Esophagus squamous epithelium (tissue), 5 donors: Measurements from ENCODE around the gene C2orf92. TPM values are rescaled to one million over a fixed set of nuclear protein-coding genes. Genes with fewer than 3 reads are reported as not detected.

Source experiments
- DNase-seq: peaks from one replicate; lab custom pipeline; 2025; lab: John Stamatoyannopoulos, UW
- H3K27ac ChIP-seq, 4 donors: fragments of 200-600 bp; sonication (generic); one replicate each; pipeline ENCODE4 v1.5.1; 2016 to 2019; ENCODE audit warnings: mild to moderate bottlenecking in 1 of 4
- H3K27me3 ChIP-seq, 4 donors: fragments of 200-600 bp; sonication (generic); 1 replicate in 3 of 4; 2 replicates in 1 of 4; pipeline versions ENCODE4 v1.5.1 to v1.6.0; 2017 to 2021; ENCODE audit warnings: antibody characterized with exemption in 1 of 4
- H3K36me3 ChIP-seq, 3 donors: fragments of 200-600 bp; sonication (generic); one replicate each; pipeline ENCODE4 v1.5.1; 2016 to 2019
- H3K4me1 ChIP-seq, 3 donors: fragments of 200-600 bp; sonication (generic); one replicate each; pipeline ENCODE4 v1.5.1; 2017 to 2019
- H3K4me3 ChIP-seq, 4 donors: fragments of 200-600 bp; sonication (generic); 1 replicate in 3 of 4; 2 replicates in 1 of 4; pipeline ENCODE4 v1.5.1; 2016 to 2019; ENCODE audit warnings: mild to moderate bottlenecking in 2 of 4, moderate library complexity in 1 of 4
- H3K9me3 ChIP-seq, 3 donors: fragments of 200-600 bp; sonication (generic); one replicate each; pipeline ENCODE4 v1.5.1; 2016 to 2019
- POLR2A ChIP-seq, 4 donors: fragments of 450-650 bp; IDR thresholded peaks; one replicate each; pipeline ENCODE4 v1.6.1; 2017; ENCODE audit warnings: antibody characterized with exemption in 4 of 4, mild to moderate bottlenecking in 4 of 4, moderate library complexity in 3 of 4
- WGBS, 2 donors: methylation state at CpG; one replicate each; pipeline ENCODE4 v1.1.5; 2018; 5-methylcytosine and 5-hydroxymethylcytosine counted together
- intact Hi-C: fragments of 100-400 bp; cut with DNase I; formaldehyde crosslinking; loops from one replicate; pipeline ENCODE4 v1.15.0; 2022
- total RNA-seq, 4 donors: library from RNA; depleted of rRNA; stranded (reverse); fragments of >200 nt; gene quantifications; one replicate each; pipeline ENCODE4 v1.1.0, GENCODE V29; 2016
- TF ChIP-seq, protein P1 (sequence below), 6 experiments: fragments of 450-650 bp in 4 of 6; fragments of 200-600 bp in 2 of 6; sonication (generic) in 2 of 6; IDR thresholded peaks; one replicate each; pipeline ENCODE4 v1.5.1; 2016 to 2019; ENCODE audit warnings: antibody characterized with exemption in 6 of 6, mild to moderate bottlenecking in 4 of 6, moderate library complexity in 4 of 6
- donor health status: DM: yes; HTN: yes; CAD: no.

Gene C2orf92
- total RNA-seq, 4 donors from 2014 or later = 2.5 to 12.8 (median 2.5) TPM; not detected in 1

DNA sequence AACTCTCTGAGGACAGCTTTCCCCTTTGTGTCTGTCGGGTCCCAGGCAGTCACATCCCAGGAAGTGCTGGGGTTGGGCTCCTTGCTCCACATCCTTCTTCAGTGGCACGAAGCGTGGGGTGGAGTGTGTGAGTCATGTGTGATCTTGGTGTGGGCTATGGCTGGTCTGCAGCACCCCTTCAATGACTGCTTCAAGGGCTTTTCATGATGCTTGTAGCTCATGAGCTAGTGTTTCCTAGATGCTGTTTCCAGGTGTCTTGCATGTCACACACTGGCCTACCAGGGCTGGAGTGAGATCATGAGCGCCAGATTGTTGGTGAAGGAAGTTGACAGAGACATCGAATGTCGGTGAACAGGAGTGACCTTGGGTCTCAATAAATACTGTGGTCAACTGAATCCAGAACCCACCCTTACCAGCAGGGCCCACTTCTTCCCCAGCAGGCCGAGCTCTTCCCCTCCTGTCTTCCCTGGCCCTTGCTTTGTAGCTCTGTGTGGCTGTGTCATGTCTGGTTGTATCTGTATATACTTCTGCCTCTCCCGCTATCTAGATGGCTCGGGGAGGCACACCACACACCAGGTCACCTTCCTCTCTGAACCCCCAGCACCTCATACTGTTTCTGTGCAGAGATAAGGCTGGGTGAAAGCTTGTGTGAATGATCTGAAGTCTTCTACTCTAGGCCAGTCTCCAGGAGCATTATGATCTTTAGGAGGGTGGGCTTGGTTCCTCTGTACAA, 3.8 kb downstream of the C2orf92 start:
- H3K36me3 ChIP-seq = no peaks in the 10 kb centered on the region
- H3K27ac ChIP-seq = no peak overlapping the region
- H3K27me3 ChIP-seq = no peaks in the 10 kb centered on the region
- H3K4me3 ChIP-seq = no peak overlapping the region
- no peaks in the 10 kb centered on the region for H3K4me1 ChIP-seq
- no peak for DNase-seq
- 77 to 82% methylated on average over 7 of the region's 9 CpGs for WGBS, 2 donors
- TF ChIP-seq, protein P1, sequence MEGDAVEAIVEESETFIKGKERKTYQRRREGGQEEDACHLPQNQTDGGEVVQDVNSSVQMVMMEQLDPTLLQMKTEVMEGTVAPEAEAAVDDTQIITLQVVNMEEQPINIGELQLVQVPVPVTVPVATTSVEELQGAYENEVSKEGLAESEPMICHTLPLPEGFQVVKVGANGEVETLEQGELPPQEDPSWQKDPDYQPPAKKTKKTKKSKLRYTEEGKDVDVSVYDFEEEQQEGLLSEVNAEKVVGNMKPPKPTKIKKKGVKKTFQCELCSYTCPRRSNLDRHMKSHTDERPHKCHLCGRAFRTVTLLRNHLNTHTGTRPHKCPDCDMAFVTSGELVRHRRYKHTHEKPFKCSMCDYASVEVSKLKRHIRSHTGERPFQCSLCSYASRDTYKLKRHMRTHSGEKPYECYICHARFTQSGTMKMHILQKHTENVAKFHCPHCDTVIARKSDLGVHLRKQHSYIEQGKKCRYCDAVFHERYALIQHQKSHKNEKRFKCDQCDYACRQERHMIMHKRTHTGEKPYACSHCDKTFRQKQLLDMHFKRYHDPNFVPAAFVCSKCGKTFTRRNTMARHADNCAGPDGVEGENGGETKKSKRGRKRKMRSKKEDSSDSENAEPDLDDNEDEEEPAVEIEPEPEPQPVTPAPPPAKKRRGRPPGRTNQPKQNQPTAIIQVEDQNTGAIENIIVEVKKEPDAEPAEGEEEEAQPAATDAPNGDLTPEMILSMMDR (IDR thresholded peaks at IDR 0.05) = no peak
- TF ChIP-seq POLR2A (IDR thresholded peaks at IDR 0.05) = no peak
- intact Hi-C loops = no loop called here
- H3K9me3 ChIP-seq = no peaks in the 10 kb centered on the region

DNA sequence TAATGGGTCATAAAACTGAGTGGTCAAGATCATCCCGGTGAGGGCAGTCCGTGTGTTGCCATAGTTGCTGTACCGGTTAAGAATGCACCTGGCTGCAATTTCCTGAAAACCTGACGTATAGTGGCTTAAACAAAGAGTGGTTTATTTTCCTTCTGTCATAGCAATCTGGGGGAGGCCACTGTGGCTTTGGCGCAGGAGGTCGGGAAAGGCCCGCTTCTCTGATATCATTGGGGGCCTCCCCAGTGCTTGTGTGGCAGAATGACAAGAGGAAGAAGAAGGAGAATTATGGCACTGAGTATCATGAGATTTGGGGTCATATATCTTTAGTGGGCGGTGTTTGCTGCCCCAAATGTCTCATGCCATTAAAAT, 4.4 kb downstream of the C2orf92 start:
- Histone ChIP-seq H3K27ac (no peak overlapping the region), H3K4me1 (no peaks in the 10 kb centered on the region), H3K27me3 (no peaks in the 10 kb centered on the region), H3K9me3 (no peaks in the 10 kb centered on the region), H3K4me3 (no peak overlapping the region), H3K36me3 (no peaks in the 10 kb centered on the region)
- TF ChIP-seq POLR2A (IDR thresholded peaks at IDR 0.05) = no peak
- TF ChIP-seq, protein P1 (IDR thresholded peaks at IDR 0.05) = no peak
- 61 to 68% methylated on average over 6 to 8 of the region's 8 CpGs for WGBS, 2 donors
- intact Hi-C loops = no loop called here
- no peak for DNase-seq

DNA sequence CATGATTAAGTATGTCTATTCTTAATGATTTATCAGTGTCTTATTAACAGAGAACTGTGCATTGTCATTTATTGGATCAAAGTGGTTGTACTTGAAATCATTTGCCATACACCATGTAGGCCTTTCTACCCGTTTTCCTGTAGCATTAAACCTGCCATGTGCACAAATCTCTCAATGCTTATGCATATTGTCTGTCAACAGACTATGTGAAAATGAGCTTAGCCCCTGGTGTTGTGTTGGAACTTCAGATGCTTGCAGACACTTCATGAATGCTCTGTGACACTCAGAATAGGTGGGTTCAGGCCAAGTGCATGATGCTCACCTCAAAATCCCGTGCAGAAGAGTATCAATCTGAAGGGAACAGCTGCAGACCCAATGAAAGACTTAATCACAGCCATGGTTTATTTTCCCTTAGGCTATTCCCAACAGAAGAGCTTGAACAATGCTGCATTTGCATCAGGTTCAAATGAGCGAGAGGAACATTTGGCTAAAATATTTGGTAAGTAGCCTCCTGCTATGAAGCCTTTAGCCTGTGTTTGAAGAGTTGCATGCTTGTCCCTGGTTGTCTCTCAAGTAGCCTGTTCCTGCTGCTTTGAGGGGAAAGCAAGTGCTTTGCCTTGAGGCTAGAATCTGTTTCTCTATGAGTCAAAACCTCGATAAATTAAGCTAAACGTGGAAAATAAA, 6.1 kb downstream of the C2orf92 start:
- Histone ChIP-seq H3K4me3 (no peak overlapping the region), H3K27me3 (no peaks in the 10 kb centered on the region), H3K4me1 (no peaks in the 10 kb centered on the region), H3K27ac (no peak overlapping the region), H3K36me3 (no peaks in the 10 kb centered on the region), H3K9me3 (no peaks in the 10 kb centered on the region)
- no peak for DNase-seq
- TF ChIP-seq POLR2A (IDR thresholded peaks at IDR 0.05) = no peak
- TF ChIP-seq, protein P1 (IDR thresholded peaks at IDR 0.05) = no peak
- 53 to 55% methylated on average over 4 to 5 of the region's 5 CpGs for WGBS, 2 donors
- intact Hi-C loops = no loop called here

DNA sequence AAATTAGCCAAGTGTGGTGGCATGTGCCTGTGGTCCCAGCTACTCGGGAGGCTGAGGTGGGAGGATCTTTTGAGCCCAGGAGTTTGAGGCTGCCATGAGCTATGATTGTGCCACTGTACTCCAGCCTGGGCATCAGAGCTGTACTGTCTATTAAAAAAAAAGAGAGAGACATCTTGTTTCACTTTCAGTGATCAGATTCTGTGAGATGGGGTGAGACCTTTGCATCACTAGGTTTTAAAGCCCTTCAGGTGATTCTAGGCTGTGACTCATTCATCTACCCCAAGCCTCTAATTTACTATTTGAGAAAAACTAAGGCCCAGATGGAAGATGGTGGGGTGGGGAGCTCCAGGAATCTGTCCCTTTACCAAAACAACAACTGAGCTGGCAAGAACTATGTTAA, 7.1 kb downstream of the C2orf92 start:
- 88 to 100% methylated on average over 1 of the region's 1 CpG for WGBS, 2 donors
- Histone ChIP-seq H3K4me3 (no peak overlapping the region), H3K27me3 (no peaks in the 10 kb centered on the region), H3K9me3 (no peaks in the 10 kb centered on the region), H3K27ac (no peak overlapping the region), H3K4me1 (no peaks in the 10 kb centered on the region), H3K36me3 (no peaks in the 10 kb centered on the region)
- TF ChIP-seq POLR2A (IDR thresholded peaks at IDR 0.05) = no peak
- TF ChIP-seq, protein P1 (IDR thresholded peaks at IDR 0.05) = no peak
- DNase-seq = no peak
- intact Hi-C loops = no loop called here

DNA sequence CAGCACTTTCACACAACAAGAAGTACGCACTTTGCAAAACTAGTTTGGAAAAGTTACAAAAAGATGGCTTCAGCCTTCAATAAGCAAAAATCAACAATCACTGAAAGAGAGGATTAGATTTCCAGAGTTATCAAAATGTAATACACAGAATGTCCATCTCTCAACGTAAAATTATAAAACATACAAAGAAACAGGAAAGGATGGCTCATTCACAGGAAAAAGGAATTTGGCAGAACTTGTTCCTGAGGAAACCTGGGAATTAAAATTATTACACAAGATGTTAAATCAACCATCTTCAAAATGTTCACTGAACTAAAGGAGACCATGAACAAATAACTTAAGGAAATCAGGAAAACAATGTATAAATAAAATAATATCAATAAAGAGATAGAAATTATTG, 8.0 kb downstream of the C2orf92 start:
- TF ChIP-seq, protein P1 (IDR thresholded peaks at IDR 0.05) = no peak
- TF ChIP-seq POLR2A (IDR thresholded peaks at IDR 0.05) = no peak
- Histone ChIP-seq H3K27ac (no peak overlapping the region), H3K4me1 (no peaks in the 10 kb centered on the region), H3K36me3 (no peaks in the 10 kb centered on the region), H3K9me3 (no peaks in the 10 kb centered on the region), H3K27me3 (no peaks in the 10 kb centered on the region), H3K4me3 (no peak overlapping the region)
- 80 to 91% methylated on average over 2 of the region's 2 CpGs for WGBS, 2 donors
- intact Hi-C loops = no loop called here
- no peak for DNase-seq
